SK-N-SH treated with all-trans-retinoic acid at 6 μM for 48 hours (cell line): ENCODE measurements around the gene TMPRSS11A.

ENCODE experiments used
- ATAC-seq: fragments of 200-7000 bp; cut with Tn5 transposase; 3 replicates; pipeline ENCODE4 v1.9.1; 2020; ENCODE audit warnings: mild to moderate bottlenecking, moderate library complexity
- ARNTL ChIP-seq: fragments of 450-650 bp; formaldehyde crosslinking; IDR thresholded peaks from 2 replicates; pipeline ENCODE4 v1.5.0; 2020; ENCODE audit warnings: low read depth, mild to moderate bottlenecking, moderate library complexity, borderline replicate concordance
- CREB5 ChIP-seq: fragments of 250-450 bp; sonication (Bioruptor Pico); IDR thresholded peaks from 2 replicates; pipeline ENCODE4 v1.5.1; 2020; ENCODE audit warnings: low read depth, mild to moderate bottlenecking, moderate library complexity
- CSDC2 ChIP-seq: fragments of 250-450 bp; sonication (Bioruptor Pico); IDR thresholded peaks from 2 replicates; pipeline ENCODE4 v1.5.0; 2020; ENCODE audit warnings: mild to moderate bottlenecking, moderate library complexity
- ESRRG ChIP-seq: fragments of 250-450 bp; sonication (Bioruptor Pico); IDR thresholded peaks from 2 replicates; pipeline ENCODE4 v1.6.1; 2021; ENCODE audit warnings: mild to moderate bottlenecking
- ISL1 ChIP-seq: fragments of 250-450 bp; sonication (Bioruptor Pico); IDR thresholded peaks from 2 replicates; pipeline ENCODE4 v2.1.2; 2022; ENCODE audit warnings: mild to moderate bottlenecking, moderate library complexity
- OSR1 ChIP-seq: fragments of 250-450 bp; sonication (Bioruptor Pico); IDR thresholded peaks from 2 replicates; pipeline ENCODE4 v1.8.0; 2022; ENCODE audit warnings: moderate library complexity, mild to moderate bottlenecking, inconsistent platforms
- PPARA ChIP-seq: fragments of 250-450 bp; sonication (Bioruptor Pico); IDR thresholded peaks from 2 replicates; pipeline ENCODE4 v1.5.0; 2020; ENCODE audit warnings: mild to moderate bottlenecking, borderline replicate concordance
- SNAI2 ChIP-seq: fragments of 250-450 bp; sonication (Bioruptor Pico); IDR thresholded peaks from 2 replicates; pipeline ENCODE4 v1.5.0; 2020; ENCODE audit warnings: mild to moderate bottlenecking, moderate library complexity
- TCF4 ChIP-seq: fragments of 250-450 bp; sonication (Bioruptor Pico); IDR thresholded peaks from 2 replicates; pipeline ENCODE4 v1.8.0; 2021; ENCODE audit warnings: mild to moderate bottlenecking, moderate library complexity, borderline replicate concordance
- TOX ChIP-seq: fragments of 250-450 bp; sonication (Bioruptor Pico); IDR thresholded peaks from 2 replicates; pipeline ENCODE4 v1.8.0; 2021; ENCODE audit warnings: mild to moderate bottlenecking, moderate library complexity, borderline replicate concordance
- TSHZ2 ChIP-seq: fragments of 250-450 bp; sonication (Bioruptor Pico); IDR thresholded peaks from 2 replicates; pipeline ENCODE4 v1.5.0; 2020; ENCODE audit warnings: mild to moderate bottlenecking, moderate library complexity
- ZC3H10 ChIP-seq: fragments of 250-450 bp; sonication (Bioruptor Pico); IDR thresholded peaks from 2 replicates; pipeline ENCODE4 v1.5.1; 2021; ENCODE audit warnings: mild to moderate bottlenecking, moderate library complexity
- ZFP3 ChIP-seq: fragments of 250-450 bp; sonication (Bioruptor Pico); IDR thresholded peaks from 2 replicates; pipeline ENCODE4 v1.5.0; 2020; ENCODE audit warnings: mild to moderate bottlenecking, moderate library complexity
- ZFP30 ChIP-seq: fragments of 450-650 bp; formaldehyde crosslinking; IDR thresholded peaks from 2 replicates; pipeline ENCODE4 v1.5.0; 2022; ENCODE audit warnings: mild to moderate bottlenecking, moderate library complexity
- ZNF565 ChIP-seq: fragments of 450-650 bp; formaldehyde crosslinking; conservative IDR thresholded peaks from 2 replicates; pipeline ENCODE4 v1.5.0; 2020; ENCODE audit warnings: low read depth, mild to moderate bottlenecking, moderate library complexity
- ZNF8 ChIP-seq: fragments of 450-650 bp; formaldehyde crosslinking; IDR thresholded peaks from 2 replicates; pipeline ENCODE4 v1.5.0; 2020; ENCODE audit warnings: mild to moderate bottlenecking, moderate library complexity
- TF ChIP-seq, protein P1 (sequence below): fragments of 250-450 bp; sonication (Bioruptor Pico); IDR thresholded peaks from 2 replicates; pipeline ENCODE4 v1.8.0; 2021; ENCODE audit warnings: low read depth, mild to moderate bottlenecking, moderate library complexity, borderline replicate concordance
- TF ChIP-seq, protein P2 (sequence below): fragments of 250-450 bp; sonication (Bioruptor Pico); IDR thresholded peaks from 2 replicates; pipeline ENCODE4 v1.8.0; 2020; ENCODE audit warnings: mild to moderate bottlenecking, moderate library complexity, borderline replicate concordance
- TF ChIP-seq, protein P3 (sequence below): fragments of 250-450 bp; sonication (Bioruptor Pico); IDR thresholded peaks from 2 replicates; pipeline ENCODE4 v1.5.1; 2021; ENCODE audit warnings: mild to moderate bottlenecking, moderate library complexity

The TMPRSS11A gene

DNA sequence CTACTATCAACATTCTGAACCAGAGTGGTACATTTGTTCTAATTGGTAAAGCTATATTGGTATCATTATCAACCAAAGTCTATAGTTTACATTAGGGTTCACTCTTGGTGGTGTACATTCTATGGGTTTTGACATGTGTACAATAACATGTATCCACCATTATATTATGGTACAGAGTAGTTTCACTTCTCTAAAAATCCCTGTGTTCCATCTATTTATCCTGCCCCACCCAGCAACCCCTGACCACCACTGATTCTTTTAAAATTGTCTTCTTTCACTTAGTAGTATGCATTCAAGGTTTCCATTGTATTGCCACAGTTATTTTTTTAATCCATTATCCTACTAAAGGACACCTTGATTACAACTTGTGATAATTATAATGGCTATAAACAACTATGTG is 64.2 kb downstream of the TMPRSS11A start:
- TF ChIP-seq ISL1 = no peak
- no peak for ATAC-seq

GRCh38 chr4:67897686-67898085 is 65.6 kb downstream of the TMPRSS11A start:
- TF ChIP-seq CREB5 (CRISPR knock-in tag) = no peak
- TF ChIP-seq TCF4 (CRISPR knock-in tag) = no peak
- no peak for TF ChIP-seq OSR1 (CRISPR knock-in tag)
- no peak for ATAC-seq

- no peak for TF ChIP-seq ESRRG (CRISPR knock-in tag)
- no peak for TF ChIP-seq CSDC2 (CRISPR knock-in tag)
- ATAC-seq = no peak
These were observed 66.8 kb downstream of the TMPRSS11A start for GRCh38 chr4:67896421-67897065.

DNA sequence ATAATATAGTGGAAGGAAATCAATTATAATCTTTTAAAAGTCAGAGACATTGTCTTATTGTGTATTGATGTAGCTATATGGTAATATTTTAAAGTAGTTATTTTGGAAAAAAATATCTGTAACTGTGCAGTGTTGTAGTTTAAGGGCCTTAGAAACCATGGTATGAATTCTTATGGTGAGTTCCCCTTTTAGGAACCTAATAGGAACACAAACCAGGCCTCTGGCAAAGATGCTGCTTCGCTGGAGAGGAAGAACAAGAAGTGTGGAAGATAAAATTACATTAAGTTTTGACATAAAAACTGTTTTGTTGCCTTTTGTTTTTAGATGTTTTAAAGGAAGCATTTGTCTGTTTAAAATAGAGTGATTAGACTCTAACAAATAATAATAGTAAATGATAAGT is 68.6 kb downstream of the TMPRSS11A start:
- no peak for TF ChIP-seq TOX
- TF ChIP-seq ZFP3 = no peak
- TF ChIP-seq ZC3H10 = no peak
- TF ChIP-seq CSDC2 (CRISPR knock-in tag) = no peak
- TF ChIP-seq ZNF565 (CRISPR knock-in tag) = no peak
- no peak for TF ChIP-seq TSHZ2 (CRISPR knock-in tag)
- TF ChIP-seq ZNF8 = no peak
- TF ChIP-seq, all 23 proteins: peak for 0
- ATAC-seq = no peak

- ATAC-seq = peak; percentile 75
- TF ChIP-seq ESRRG (CRISPR knock-in tag) (no peak), PPARA (CRISPR knock-in tag) (no peak), TSHZ2 (CRISPR knock-in tag) (no peak), CSDC2 (CRISPR knock-in tag) (no peak), ZNF8 (no peak), ISL1 (no peak), ARNTL (CRISPR knock-in tag) (no peak), ZNF565 (CRISPR knock-in tag) (no peak), OSR1 (CRISPR knock-in tag) (no peak), ZFP30 (CRISPR knock-in tag) (no peak), TOX (no peak), TCF4 (CRISPR knock-in tag) (no peak), SNAI2 (no peak), CREB5 (CRISPR knock-in tag) (no peak)
- TF ChIP-seq, protein P1, sequence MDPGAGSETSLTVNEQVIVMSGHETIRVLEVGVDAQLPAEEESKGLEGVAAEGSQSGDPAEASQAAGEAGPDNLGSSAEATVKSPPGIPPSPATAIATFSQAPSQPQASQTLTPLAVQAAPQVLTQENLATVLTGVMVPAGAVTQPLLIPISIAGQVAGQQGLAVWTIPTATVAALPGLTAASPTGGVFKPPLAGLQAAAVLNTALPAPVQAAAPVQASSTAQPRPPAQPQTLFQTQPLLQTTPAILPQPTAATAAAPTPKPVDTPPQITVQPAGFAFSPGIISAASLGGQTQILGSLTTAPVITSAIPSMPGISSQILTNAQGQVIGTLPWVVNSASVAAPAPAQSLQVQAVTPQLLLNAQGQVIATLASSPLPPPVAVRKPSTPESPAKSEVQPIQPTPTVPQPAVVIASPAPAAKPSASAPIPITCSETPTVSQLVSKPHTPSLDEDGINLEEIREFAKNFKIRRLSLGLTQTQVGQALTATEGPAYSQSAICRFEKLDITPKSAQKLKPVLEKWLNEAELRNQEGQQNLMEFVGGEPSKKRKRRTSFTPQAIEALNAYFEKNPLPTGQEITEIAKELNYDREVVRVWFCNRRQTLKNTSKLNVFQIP (CRISPR knock-in tag) = no peak
- TF ChIP-seq, protein P2, sequence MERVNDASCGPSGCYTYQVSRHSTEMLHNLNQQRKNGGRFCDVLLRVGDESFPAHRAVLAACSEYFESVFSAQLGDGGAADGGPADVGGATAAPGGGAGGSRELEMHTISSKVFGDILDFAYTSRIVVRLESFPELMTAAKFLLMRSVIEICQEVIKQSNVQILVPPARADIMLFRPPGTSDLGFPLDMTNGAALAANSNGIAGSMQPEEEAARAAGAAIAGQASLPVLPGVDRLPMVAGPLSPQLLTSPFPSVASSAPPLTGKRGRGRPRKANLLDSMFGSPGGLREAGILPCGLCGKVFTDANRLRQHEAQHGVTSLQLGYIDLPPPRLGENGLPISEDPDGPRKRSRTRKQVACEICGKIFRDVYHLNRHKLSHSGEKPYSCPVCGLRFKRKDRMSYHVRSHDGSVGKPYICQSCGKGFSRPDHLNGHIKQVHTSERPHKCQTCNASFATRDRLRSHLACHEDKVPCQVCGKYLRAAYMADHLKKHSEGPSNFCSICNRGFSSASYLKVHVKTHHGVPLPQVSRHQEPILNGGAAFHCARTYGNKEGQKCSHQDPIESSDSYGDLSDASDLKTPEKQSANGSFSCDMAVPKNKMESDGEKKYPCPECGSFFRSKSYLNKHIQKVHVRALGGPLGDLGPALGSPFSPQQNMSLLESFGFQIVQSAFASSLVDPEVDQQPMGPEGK (CRISPR knock-in tag) = no peak
- TF ChIP-seq, protein P3, sequence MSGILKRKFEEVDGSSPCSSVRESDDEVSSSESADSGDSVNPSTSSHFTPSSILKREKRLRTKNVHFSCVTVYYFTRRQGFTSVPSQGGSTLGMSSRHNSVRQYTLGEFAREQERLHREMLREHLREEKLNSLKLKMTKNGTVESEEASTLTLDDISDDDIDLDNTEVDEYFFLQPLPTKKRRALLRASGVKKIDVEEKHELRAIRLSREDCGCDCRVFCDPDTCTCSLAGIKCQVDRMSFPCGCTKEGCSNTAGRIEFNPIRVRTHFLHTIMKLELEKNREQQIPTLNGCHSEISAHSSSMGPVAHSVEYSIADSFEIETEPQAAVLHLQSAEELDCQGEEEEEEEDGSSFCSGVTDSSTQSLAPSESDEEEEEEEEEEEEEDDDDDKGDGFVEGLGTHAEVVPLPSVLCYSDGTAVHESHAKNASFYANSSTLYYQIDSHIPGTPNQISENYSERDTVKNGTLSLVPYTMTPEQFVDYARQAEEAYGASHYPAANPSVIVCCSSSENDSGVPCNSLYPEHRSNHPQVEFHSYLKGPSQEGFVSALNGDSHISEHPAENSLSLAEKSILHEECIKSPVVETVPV = no peak
- TF ChIP-seq, all 23 proteins: peak for 0
These were observed 70.4 kb downstream of the TMPRSS11A start for GRCh38 chr4:67892905-67893304.
